GM20000 (cell line): ENCODE measurements around the gene KLHL10.

ENCODE experiments used
- DNase-seq: peaks from one replicate; pipeline ENCODE4 v3.0.0; 2012; ENCODE audit warnings: low spot score
- TF ChIP-seq, protein P1 (sequence below): IDR thresholded peaks from 2 replicates; pipeline ENCODE4 v1.5.1; 2012; ENCODE audit warnings: mild to moderate bottlenecking, control low read depth; ENCODE audit errors: extremely low read depth, missing control alignments

KLHL10 gene

DNA sequence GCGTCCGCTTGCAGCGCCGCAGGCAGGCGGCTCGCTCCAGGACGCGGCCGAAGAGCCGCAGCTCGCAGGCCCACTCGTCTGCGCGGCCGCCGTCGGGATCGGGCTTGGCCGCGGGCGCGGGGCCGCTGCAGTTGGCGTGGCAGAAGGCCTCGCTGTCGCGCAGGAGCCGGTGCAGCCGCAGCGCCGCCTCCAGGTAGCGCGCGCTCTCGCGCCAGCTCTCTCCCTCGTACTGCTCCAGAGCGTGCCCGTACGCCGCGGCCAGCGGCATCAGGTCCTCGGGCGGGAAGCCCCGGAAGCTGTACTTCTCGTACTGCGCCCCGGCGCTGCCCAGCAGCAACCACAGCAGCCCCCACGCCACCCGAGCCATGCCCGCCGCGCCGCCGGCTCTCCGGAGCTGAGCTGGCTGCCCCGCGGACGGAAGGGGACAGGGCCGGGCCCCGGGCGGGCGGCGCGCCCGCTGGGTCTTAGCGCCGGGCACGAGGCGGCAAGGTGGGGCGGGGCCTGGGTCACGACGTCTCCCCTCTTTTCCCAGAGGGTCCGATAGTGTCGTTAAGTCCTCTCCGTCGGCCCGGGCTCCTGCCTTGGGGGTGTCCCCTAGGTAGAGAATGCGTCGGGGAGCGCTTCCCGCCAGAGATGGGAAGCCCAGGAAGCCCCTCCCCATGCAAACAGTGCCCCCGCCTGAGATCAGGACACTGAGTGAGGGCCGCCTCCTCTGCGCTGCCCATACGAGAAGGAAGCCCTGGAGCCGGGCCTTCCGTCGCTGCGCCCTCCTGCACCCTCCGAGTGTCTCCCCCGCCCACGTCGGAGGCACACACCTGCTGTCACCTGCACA is 25.9 kb upstream of the KLHL10 start, which contains the start of gene P3H4:
Gene P3H4, minus strand, starts transcription at position 401 of the 832 bp plus-strand sequence. Its CDS starts 34 bp downstream, at position 367.
- TF ChIP-seq, protein P1, sequence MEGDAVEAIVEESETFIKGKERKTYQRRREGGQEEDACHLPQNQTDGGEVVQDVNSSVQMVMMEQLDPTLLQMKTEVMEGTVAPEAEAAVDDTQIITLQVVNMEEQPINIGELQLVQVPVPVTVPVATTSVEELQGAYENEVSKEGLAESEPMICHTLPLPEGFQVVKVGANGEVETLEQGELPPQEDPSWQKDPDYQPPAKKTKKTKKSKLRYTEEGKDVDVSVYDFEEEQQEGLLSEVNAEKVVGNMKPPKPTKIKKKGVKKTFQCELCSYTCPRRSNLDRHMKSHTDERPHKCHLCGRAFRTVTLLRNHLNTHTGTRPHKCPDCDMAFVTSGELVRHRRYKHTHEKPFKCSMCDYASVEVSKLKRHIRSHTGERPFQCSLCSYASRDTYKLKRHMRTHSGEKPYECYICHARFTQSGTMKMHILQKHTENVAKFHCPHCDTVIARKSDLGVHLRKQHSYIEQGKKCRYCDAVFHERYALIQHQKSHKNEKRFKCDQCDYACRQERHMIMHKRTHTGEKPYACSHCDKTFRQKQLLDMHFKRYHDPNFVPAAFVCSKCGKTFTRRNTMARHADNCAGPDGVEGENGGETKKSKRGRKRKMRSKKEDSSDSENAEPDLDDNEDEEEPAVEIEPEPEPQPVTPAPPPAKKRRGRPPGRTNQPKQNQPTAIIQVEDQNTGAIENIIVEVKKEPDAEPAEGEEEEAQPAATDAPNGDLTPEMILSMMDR, result peak; percentile 59
- peak; percentile 91 for DNase-seq

DNA sequence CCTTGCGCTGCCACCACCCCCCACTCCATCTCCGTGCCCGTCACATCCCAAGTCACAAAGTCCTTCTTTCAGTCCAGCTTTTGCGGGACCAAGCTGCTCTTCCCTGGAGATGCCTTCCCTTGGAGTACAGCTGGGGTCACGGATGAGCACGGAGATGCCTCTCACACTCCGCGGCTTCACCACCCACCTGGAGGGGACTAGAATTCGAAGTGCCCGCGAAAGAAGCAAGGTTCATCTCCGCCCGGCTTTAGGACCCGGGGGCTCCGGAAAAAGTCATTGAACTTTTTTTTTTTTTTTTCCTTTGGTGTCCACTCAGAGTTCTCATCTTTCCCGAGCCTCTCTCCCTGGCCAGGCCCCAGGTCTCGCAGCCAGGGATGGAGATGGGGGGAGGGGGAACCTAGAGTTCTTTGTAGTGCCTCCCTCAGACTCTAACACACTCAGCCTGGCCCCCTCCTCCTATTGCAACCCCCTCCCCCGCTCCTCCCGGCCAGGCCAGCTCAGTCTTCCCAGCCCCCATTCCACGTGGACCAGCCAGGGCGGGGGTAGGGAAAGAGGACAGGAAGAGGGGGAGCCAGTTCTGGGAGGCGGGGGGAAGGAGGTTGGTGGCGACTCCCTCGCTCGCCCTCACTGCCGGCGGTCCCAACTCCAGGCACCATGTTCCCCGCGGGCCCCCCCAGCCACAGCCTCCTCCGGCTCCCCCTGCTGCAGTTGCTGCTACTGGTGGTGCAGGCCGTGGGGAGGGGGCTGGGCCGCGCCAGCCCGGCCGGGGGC is 25.1 kb upstream of the KLHL10 start, which contains the start of gene FKBP10:
Gene FKBP10, plus strand, starts transcription at position 624 of the 771 bp plus-strand sequence. Its CDS starts 31 bp downstream, at position 655.
- DNase-seq, result peak; percentile 75
- TF ChIP-seq, protein P1, result no peak

DNA sequence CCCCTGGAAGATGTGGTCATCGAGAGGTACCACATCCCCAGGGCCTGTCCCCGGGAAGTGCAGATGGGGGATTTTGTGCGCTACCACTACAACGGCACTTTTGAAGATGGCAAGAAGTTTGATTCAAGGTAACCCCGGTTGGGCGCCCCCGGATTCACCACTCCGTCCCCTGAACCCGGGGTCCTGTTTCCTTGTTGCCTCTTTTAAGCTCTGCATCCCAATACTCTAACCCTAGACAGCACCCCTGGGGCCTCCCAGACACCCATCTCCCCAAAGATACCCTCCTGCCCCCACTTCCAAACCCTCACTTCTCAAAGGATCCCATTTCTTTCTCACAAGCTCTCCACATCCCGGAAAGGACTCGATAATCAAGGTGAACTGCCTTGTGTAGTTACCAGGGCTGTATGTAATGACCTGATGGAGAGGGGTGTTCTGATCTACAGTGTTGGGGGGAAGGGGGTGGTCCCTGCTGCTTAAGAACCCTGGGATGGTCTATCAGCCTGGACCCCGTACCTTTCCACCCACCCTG is 24.4 kb upstream of the KLHL10 start:
- TF ChIP-seq, protein P1, result no peak
- DNase-seq, result no peak

DNA sequence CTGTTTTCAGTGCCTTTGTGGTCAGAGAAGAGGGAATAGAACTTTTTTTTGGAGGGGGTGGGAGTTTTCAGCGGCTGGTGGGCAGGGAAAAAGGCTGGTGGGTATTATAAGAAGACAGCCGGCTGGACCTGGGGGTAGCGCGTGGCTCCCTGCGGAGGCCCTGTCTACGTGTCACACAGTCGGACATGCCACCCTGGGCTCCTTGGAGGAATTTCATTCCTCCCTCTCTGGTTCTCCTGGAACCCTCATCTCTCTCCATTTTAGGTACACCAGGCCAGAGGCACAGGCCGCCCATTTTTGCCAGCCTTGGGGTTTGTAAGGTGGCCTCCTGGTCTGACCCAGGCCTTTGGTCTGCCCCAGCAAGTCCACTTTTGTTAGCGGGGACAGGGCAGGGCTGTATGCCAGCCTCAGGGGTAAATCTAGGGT is 23.9 kb upstream of the KLHL10 start:
- no peak for DNase-seq
- TF ChIP-seq, protein P1, result no peak

DNA sequence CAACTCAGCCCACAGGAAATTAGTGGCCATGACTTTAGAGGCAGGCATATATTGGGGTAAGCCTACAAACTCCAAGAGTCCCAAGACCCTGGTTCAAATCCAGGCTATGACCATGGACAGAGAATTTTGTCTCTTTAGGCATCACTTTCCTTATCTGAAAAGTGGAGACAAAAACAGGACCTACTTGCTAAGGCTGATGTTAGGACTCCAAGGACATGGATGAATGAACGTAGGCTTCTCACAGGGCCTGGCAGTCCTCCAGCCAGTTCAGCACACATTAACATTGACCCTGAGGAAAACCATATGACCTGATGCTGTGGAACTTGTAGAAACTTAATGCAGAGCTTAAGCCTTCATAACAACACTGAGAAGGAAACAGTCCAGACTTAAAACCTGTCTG is 23.4 kb upstream of the KLHL10 start:
- TF ChIP-seq, protein P1, result no peak
- no peak for DNase-seq

DNA sequence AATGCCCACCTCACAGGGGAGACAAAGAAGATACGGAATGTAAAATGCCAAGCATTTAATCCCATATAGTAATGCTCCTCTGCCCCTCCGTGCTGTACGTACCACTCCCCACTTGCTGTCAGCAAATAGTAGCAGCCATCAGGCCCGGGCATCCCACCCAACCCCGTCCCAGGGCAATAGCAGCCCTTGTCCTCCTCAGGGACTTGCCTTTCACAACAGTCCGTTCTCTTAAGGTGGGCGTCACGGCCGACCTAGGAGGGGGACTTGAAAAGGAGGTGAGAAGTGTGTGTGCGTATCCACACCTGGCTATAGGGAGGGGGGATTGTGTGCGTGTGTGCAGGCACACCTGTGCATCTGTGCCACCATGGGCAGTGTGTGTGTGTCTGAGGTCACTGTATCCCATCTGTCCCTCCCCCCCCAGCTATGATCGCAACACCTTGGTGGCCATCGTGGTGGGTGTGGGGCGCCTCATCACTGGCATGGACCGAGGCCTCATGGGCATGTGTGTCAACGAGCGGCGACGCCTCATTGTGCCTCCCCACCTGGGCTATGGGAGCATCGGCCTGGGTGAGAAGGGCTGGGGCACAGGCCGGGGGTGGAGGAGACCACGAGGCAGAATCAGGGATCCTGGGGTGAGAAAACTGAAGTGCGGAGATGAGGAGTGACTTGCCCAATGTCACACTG is 20.8 kb upstream of the KLHL10 start:
- TF ChIP-seq, protein P1, result no peak

More for the DNA sequence above, 20.8 kb upstream of the KLHL10 start:
- no peak for DNase-seq
